GM12878 (cell line): ENCODE data around the gene REPS2. TPM values are rescaled to one million over a fixed set of nuclear protein-coding genes. Genes with fewer than 3 reads are reported as not detected.

Experiments
- ATAC-seq: fragments of 200-7000 bp; cut with Tn5 transposase; 3 replicates; pipeline ENCODE4 v1.9.1; 2020; ENCODE audit warnings: mild to moderate bottlenecking, moderate library complexity
- BruUV-seq: library from RNA; stranded (reverse); fragments of 400-500 nt; replicated peaks from 2 replicates; lab custom pipeline; 2021; lab: Mats Ljungman, UMichigan
- CTCF ChIA-PET: fragments of 300-600 bp; sonication (Branson Sonifier 250); formaldehyde crosslinking; extraction: SDS; loops from one replicate; lab custom pipeline; 2021; ENCODE audit warnings: inconsistent platforms; lab: Yijun Ruan, JAX
- POLR2A ChIA-PET: fragments of 350-600 bp; formaldehyde crosslinking; extraction: SDS; loops from one replicate; lab custom pipeline; 2021; ENCODE audit warnings: inconsistent platforms; lab: Charles Lee
- RAD21 ChIA-PET: fragments of 300-600 bp; sonication (Branson Sonifier 250); formaldehyde crosslinking; loops from one replicate; lab custom pipeline; 2023; ENCODE audit warnings: antibody characterized with exemption; ENCODE audit not compliant: unreplicated experiment; lab: Charles Lee
- SMC1A ChIA-PET: fragments of 300-600 bp; sonication (Branson Sonifier 250); formaldehyde crosslinking; loops from one replicate; lab custom pipeline; 2023; ENCODE audit not compliant: unreplicated experiment, uncharacterized antibody; lab: Charles Lee
- DNase-seq: peaks from one replicate; pipeline ENCODE4 v3.0.0-alpha.2; 2011; ENCODE audit warnings: low read depth, low spot score
- FAIRE-seq: peaks from 3 replicates; lab custom pipeline; 2011; peaks lifted over from hg19 to GRCh38; lab: Jason Lieb, UNC
- H2AFZ ChIP-seq: 2 replicates; pipeline ENCODE4 v1.6.0; 2011; ENCODE audit warnings: low read depth, low read length, control low read depth; ENCODE audit not compliant: control insufficient read depth
- H3K27ac ChIP-seq: 2 replicates; pipeline ENCODE4 v1.5.1; 2011; ENCODE audit warnings: control low read depth; ENCODE audit not compliant: control insufficient read depth, insufficient read depth
- H3K27me3 ChIP-seq, 2 experiments: replicated peaks in 1 of 2; 2 replicates each; pipeline versions ENCODE4 v1.6.0 to v1.6.1; 2011; ENCODE audit warnings: low read length in 1 of 2; ENCODE audit not compliant: control insufficient read depth in 2 of 2, insufficient read depth in 2 of 2
- H3K36me3 ChIP-seq, 2 experiments: 2 replicates each; pipeline ENCODE4 v1.5.1; 2011; ENCODE audit warnings: low read length in 1 of 2; ENCODE audit not compliant: control insufficient read depth in 2 of 2, insufficient read depth in 2 of 2
- H3K4me1 ChIP-seq: 2 replicates; pipeline ENCODE4 v1.6.1; 2011; ENCODE audit warnings: mild to moderate bottlenecking, low read length, moderate library complexity, mixed read lengths; ENCODE audit not compliant: control insufficient read depth, insufficient read depth
- H3K4me2 ChIP-seq: 2 replicates; pipeline ENCODE4 v1.6.0; 2011; ENCODE audit warnings: control low read depth; ENCODE audit not compliant: control insufficient read depth, insufficient read depth
- H3K4me3 ChIP-seq: fragments of 200-600 bp; sonication (generic); 2 replicates; pipeline ENCODE4 v1.5.1; 2016
- H3K79me2 ChIP-seq: 2 replicates; pipeline ENCODE4 v1.6.0; 2011; ENCODE audit warnings: low read length; ENCODE audit not compliant: control insufficient read depth, insufficient read depth
- H3K9ac ChIP-seq: 2 replicates; pipeline ENCODE4 v1.8.0; 2011; ENCODE audit warnings: low read length, control low read depth, mixed read lengths; ENCODE audit not compliant: control insufficient read depth, insufficient read depth
- H3K9me3 ChIP-seq: replicated peaks from 3 replicates; pipeline ENCODE4 v1.5.1; 2011; ENCODE audit warnings: mild to moderate bottlenecking, low read length; ENCODE audit not compliant: control insufficient read depth, insufficient read depth
- H4K20me1 ChIP-seq: 2 replicates; pipeline ENCODE4 v1.6.0; 2011; ENCODE audit not compliant: control insufficient read depth, insufficient read depth
- CHD2 ChIP-seq: IDR thresholded peaks from 2 replicates; pipeline ENCODE4 v1.6.1; 2011; ENCODE audit warnings: low read depth, low read length, improper control_type of control experiment, borderline replicate concordance
- EZH2 ChIP-seq: IDR thresholded peaks from 2 replicates; pipeline ENCODE4 v1.6.1; 2012; ENCODE audit warnings: low read depth, mild to moderate bottlenecking, control low read depth, inconsistent platforms, low read length, borderline replicate concordance; ENCODE audit not compliant: control insufficient read depth
- IKZF2 ChIP-seq, 2 experiments: fragments of 450-650 bp; IDR thresholded peaks; 2 replicates each; pipeline ENCODE4 v1.6.1; 2017; ENCODE audit warnings: mild to moderate bottlenecking in 2 of 2, moderate library complexity in 2 of 2
- JUNB ChIP-seq: IDR thresholded peaks from 2 replicates; pipeline ENCODE4 v1.6.1; 2016; ENCODE audit warnings: antibody characterized with exemption, mild to moderate bottlenecking
- MTA3 ChIP-seq: IDR thresholded peaks from 2 replicates; pipeline ENCODE4 v1.6.1; 2012; ENCODE audit warnings: low read length, inconsistent platforms, borderline replicate concordance
- RELA ChIP-seq: fragments of 450-650 bp; IDR thresholded peaks from 2 replicates; pipeline ENCODE4 v1.8.0; 2014; ENCODE audit warnings: borderline replicate concordance; ENCODE audit not compliant: partially characterized antibody
- in situ Hi-C: fragments of 300-500 bp; cut with MboI; formaldehyde crosslinking; loops from 9 replicates; pipeline ENCODE4 v1.14.3; 2018; ENCODE audit warnings: mixed read lengths
- intact Hi-C: fragments of 100-400 bp; cut with micrococcal nuclease; formaldehyde crosslinking; loops from one replicate; pipeline ENCODE4 v1.14.2; 2022; ENCODE audit not compliant: unreplicated experiment
- polyA plus RNA-seq, 11 experiments: library from polyadenylated mRNA; depleted of rRNA in 4 of 11; unstranded in 6 of 11; stranded (reverse) in 5 of 11; fragments of >200 nt; fragmentation: Nextera tagmentation in 4 of 11; fragmentation: Illumina TruSeq in 1 of 11; extraction: Ambion mirVana in 4 of 11; extraction: Trizol in 1 of 11; gene quantifications; 1 replicate in 1 of 11; 2 replicates in 10 of 11; pipeline versions ENCODE4 v1.2.1 to v1.2.3, GENCODE V29; 2011 to 2016; ENCODE audit warnings: inconsistent platforms in 2 of 11, missing spikeins in 2 of 11, low read depth in 1 of 11
- total RNA-seq, 4 experiments: library from RNA; depleted of rRNA in 3 of 4; stranded (reverse); fragments of >200 nt in 3 of 4; fragmentation: Illumina TruSeq in 1 of 4; extraction: Trizol in 1 of 4; gene quantifications; 2 replicates each; pipeline versions ENCODE4 v1.2.1 to v1.2.3, GENCODE V29; 2013 to 2021
- TF ChIP-seq, protein P1 (sequence below): fragments of 450-650 bp; IDR thresholded peaks from 2 replicates; pipeline ENCODE4 v1.6.1; 2017; ENCODE audit warnings: antibody characterized with exemption, mild to moderate bottlenecking, moderate library complexity
- TF ChIP-seq, protein P2 (sequence below): fragments of 450-650 bp; IDR thresholded peaks from 2 replicates; pipeline ENCODE4 v1.6.1; 2017; ENCODE audit warnings: mild to moderate bottlenecking, low read depth, inconsistent platforms; ENCODE audit not compliant: poor library complexity, severe bottlenecking

REPS2 gene
- total and polyA plus RNA-seq, 10 of the 15 experiments (the other 5 are each of a cell fraction or from before 2014, with no cell fraction given), result 2.1 to 6.8 (median 3.9) TPM

DNA sequence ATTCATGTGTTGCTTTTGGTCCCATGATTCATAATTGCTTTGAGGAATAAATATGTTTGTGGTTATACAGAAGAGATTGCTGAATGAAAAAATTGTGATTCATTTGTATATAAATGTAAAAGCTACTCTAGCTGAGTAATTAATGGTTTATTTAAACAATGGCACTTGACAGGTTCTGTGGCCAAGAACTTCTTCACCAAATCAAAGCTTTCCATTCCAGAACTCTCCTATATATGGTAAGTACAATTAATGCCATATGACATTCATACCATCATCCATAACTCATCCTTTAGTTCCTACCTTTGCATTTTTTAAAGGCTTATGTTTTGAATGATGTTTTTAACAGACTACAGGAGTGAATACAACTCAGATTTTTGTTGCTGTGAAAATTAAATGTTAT is 105.8 kb downstream of the REPS2 start:
- Histone ChIP-seq H3K4me3 (no peak overlapping the region), H3K9ac (no peak overlapping the region), H3K27me3 (0 out of 4 replicates have a peak, but pooled peaks cover 0 to 2% of the 10 kb centered on the region in 2 experiments), H3K27ac (no peak overlapping the region), H3K36me3 (no peaks in the 10 kb centered on the region), H2AFZ (no peak overlapping the region), H3K4me1 (no peaks in the 10 kb centered on the region), H3K9me3 (no peaks in the 10 kb centered on the region), H3K4me2 (no peak overlapping the region), H3K79me2 (no peaks in the 10 kb centered on the region), H4K20me1 (no peaks in the 10 kb centered on the region)
- SMC1A ChIA-PET, result interaction anchor here (0.6 to 3.8 kb wide), 4 partner anchors 10 to 149 kb away, joined by 3 to 20 read pairs (median 3); no protein-coding TSS in a partner anchor
- CTCF ChIA-PET, result interaction anchor here (0.6 to 2.3 kb wide), 6 partner anchors 10 to 539 kb away, joined by 3 to 16 read pairs (median 5); no protein-coding TSS in a partner anchor
- RAD21 ChIA-PET, result no interaction called here
- DNase-seq (no peak), ATAC-seq (no peak), FAIRE-seq (no peak)
- intact Hi-C loops, result no loop called here
- POLR2A ChIA-PET, result no interaction called here
- no TSS peak for BruUV-seq
- in situ Hi-C loops, result no loop called here
- no peak for TF ChIP-seq MTA3
- TF ChIP-seq, protein P1, sequence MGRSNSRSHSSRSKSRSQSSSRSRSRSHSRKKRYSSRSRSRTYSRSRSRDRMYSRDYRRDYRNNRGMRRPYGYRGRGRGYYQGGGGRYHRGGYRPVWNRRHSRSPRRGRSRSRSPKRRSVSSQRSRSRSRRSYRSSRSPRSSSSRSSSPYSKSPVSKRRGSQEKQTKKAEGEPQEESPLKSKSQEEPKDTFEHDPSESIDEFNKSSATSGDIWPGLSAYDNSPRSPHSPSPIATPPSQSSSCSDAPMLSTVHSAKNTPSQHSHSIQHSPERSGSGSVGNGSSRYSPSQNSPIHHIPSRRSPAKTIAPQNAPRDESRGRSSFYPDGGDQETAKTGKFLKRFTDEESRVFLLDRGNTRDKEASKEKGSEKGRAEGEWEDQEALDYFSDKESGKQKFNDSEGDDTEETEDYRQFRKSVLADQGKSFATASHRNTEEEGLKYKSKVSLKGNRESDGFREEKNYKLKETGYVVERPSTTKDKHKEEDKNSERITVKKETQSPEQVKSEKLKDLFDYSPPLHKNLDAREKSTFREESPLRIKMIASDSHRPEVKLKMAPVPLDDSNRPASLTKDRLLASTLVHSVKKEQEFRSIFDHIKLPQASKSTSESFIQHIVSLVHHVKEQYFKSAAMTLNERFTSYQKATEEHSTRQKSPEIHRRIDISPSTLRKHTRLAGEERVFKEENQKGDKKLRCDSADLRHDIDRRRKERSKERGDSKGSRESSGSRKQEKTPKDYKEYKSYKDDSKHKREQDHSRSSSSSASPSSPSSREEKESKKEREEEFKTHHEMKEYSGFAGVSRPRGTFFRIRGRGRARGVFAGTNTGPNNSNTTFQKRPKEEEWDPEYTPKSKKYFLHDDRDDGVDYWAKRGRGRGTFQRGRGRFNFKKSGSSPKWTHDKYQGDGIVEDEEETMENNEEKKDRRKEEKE, result no peak
- no peak for TF ChIP-seq EZH2
- TF ChIP-seq JUNB, result no peak
- TF ChIP-seq RELA, result no peak
- no peak for TF ChIP-seq CHD2
- TF ChIP-seq IKZF2 (IDR thresholded peaks at IDR 0.05), result no peak
- TF ChIP-seq, protein P2, sequence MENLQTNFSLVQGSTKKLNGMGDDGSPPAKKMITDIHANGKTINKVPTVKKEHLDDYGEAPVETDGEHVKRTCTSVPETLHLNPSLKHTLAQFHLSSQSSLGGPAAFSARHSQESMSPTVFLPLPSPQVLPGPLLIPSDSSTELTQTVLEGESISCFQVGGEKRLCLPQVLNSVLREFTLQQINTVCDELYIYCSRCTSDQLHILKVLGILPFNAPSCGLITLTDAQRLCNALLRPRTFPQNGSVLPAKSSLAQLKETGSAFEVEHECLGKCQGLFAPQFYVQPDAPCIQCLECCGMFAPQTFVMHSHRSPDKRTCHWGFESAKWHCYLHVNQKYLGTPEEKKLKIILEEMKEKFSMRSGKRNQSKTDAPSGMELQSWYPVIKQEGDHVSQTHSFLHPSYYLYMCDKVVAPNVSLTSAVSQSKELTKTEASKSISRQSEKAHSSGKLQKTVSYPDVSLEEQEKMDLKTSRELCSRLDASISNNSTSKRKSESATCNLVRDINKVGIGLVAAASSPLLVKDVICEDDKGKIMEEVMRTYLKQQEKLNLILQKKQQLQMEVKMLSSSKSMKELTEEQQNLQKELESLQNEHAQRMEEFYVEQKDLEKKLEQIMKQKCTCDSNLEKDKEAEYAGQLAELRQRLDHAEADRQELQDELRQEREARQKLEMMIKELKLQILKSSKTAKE, result no peak
